ENCODE measurements around the gene DSP.

DNA sequence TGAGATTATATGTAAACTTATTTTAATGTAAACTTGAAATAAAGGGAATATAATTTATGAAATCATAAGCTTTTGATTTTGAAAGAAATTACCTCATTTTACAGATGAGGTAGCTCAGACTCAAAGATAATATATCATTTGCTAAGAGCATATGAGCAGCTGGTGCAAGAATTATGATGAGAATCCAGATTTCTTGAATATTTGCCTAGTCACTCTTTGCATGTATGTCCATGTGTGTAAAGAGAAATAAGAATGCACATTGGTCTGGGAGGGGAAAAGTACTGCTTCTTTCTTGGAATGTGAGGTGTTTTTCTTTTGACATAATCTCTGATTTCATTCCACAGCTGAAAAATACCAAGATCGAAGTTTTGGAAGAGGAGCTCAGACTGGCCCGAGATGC is 37.5 kb downstream of the DSP start:
- TF ChIP-seq CTCF (IDR thresholded peaks at IDR 0.05; ENCODE audit: low read length) (no peak), EZH2 (IDR thresholded peaks at IDR 0.05; ENCODE audit: borderline replicate concordance, low read length) (no peak)
